Ovary (tissue), 3 donors: ENCODE results near the gene ADD2.

Experiments used
- CTCF ChIP-seq, 3 donors: fragments of 450-650 bp in 2 of 3; fragments of 200-600 bp in 1 of 3; IDR thresholded peaks; one replicate each; pipeline versions ENCODE4 v1.5.1 to v1.8.0; 2016 to 2022; ENCODE audit warnings: antibody characterized with exemption in 3 of 3, mild to moderate bottlenecking in 1 of 3
- POLR2A ChIP-seq: fragments of 450-650 bp; IDR thresholded peaks from one replicate; pipeline ENCODE4 v1.6.1; 2017; ENCODE audit warnings: antibody characterized with exemption, mild to moderate bottlenecking, moderate library complexity
- donor health status: DM: no; HTN: no; CAD: no.

- TF ChIP-seq CTCF (IDR thresholded peaks at IDR 0.05): no peak
- no peak for TF ChIP-seq POLR2A
Observed at GRCh38 chr2:70675862-70676261, 92.1 kb downstream of the ADD2 start.
